ENCODE results near the gene CRPPA. TPM values are rescaled to one million over a fixed set of nuclear protein-coding genes. Genes with fewer than 3 reads are reported as not detected.

CRPPA gene
- total and polyA plus RNA-seq, 2 of the 13 experiments (the other 11 are each of a cell fraction or from before 2014, with no cell fraction given): 0.16 to 1.3 TPM

GRCh38 chr7:16432425-16432731 is 11.0 kb upstream of the CRPPA start (continued):
- TF ChIP-seq ZNF770 (CRISPR knock-in tag; IDR thresholded peaks at IDR 0.05) (no peak), MZF1 (CRISPR knock-in tag; IDR thresholded peaks at IDR 0.05; ENCODE audit: borderline replicate concordance) (no peak), ZFY (CRISPR knock-in tag; IDR thresholded peaks at IDR 0.05) (no peak), IRF1 (CRISPR knock-in tag; IDR thresholded peaks at IDR 0.05; ENCODE audit: low read depth) (no peak), CBFB (CRISPR knock-in tag; IDR thresholded peaks at IDR 0.05) (no peak), TFAP4 (IDR thresholded peaks at IDR 0.05; ENCODE audit: borderline replicate concordance, low read depth) (no peak), ZNF709 (CRISPR knock-in tag; IDR thresholded peaks at IDR 0.05) (no peak), HOXD1 (CRISPR knock-in tag; IDR thresholded peaks at IDR 0.05) (no peak), FOXP4 (CRISPR knock-in tag; IDR thresholded peaks at IDR 0.05) (no peak), ATF7 (IDR thresholded peaks at IDR 0.05) (no peak), ATF7 (CRISPR knock-in tag; IDR thresholded peaks at IDR 0.05) (no peak), PLRG1 (conservative IDR thresholded peaks at IDR 0.05) (no peak)
